ENCODE data around the gene AMBN.

AMBN gene

DNA sequence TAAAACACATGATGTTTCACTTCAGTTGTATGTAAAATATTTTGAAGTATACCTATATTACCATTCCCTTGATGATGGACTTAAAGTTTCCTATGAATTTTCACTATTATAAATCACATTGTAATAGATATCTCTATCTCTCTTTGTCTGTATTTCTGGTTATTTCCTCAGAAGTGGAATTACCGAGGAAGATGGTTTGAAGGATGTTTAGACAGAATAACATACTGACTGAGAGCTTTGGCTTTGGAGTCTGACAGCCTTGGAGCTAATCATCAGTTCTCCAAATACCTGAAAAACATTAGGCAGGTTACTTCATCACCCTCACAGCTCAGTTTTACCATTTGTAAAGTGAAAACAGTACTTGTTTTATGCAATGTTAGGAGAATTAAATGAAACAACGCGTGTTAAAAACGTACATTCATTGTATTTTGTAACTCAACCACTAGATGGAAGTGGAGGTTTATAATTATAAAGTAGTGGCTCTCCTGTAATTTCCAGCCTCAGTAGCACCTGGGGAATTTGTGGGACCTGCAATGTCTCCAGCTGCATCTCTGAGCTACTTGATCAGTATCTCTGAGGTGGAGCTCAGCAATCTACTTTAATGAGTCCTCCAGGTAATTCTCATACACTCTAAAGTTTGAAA is 59.9 kb downstream of the AMBN start:
- no peak for DNase-seq (ENCODE audit: low read depth in 1 of 2, low spot score in 1 of 2)
- H3K4me3 ChIP-seq (replicated peaks; ENCODE audit: insufficient read depth, low read length) = no peak overlapping the region
- H3K27me3 ChIP-seq (ENCODE audit: insufficient read depth, poor library complexity, severe bottlenecking) = no peaks in the 10 kb centered on the region
- H3K27ac ChIP-seq (replicated peaks) = no peak overlapping the region
- TF ChIP-seq, protein P1, sequence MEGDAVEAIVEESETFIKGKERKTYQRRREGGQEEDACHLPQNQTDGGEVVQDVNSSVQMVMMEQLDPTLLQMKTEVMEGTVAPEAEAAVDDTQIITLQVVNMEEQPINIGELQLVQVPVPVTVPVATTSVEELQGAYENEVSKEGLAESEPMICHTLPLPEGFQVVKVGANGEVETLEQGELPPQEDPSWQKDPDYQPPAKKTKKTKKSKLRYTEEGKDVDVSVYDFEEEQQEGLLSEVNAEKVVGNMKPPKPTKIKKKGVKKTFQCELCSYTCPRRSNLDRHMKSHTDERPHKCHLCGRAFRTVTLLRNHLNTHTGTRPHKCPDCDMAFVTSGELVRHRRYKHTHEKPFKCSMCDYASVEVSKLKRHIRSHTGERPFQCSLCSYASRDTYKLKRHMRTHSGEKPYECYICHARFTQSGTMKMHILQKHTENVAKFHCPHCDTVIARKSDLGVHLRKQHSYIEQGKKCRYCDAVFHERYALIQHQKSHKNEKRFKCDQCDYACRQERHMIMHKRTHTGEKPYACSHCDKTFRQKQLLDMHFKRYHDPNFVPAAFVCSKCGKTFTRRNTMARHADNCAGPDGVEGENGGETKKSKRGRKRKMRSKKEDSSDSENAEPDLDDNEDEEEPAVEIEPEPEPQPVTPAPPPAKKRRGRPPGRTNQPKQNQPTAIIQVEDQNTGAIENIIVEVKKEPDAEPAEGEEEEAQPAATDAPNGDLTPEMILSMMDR (IDR thresholded peaks at IDR 0.05; ENCODE audit: insufficient read depth, low read length) = no peak
- TF ChIP-seq GABPA (IDR thresholded peaks at IDR 0.05; ENCODE audit: low read depth) (no peak), SPI1 (IDR thresholded peaks at IDR 0.05; ENCODE audit: borderline replicate concordance, low read depth) (no peak), POLR2AphosphoS5 (IDR thresholded peaks at IDR 0.05; ENCODE audit: low read depth) (no peak)
- TF ChIP-seq, protein P2, sequence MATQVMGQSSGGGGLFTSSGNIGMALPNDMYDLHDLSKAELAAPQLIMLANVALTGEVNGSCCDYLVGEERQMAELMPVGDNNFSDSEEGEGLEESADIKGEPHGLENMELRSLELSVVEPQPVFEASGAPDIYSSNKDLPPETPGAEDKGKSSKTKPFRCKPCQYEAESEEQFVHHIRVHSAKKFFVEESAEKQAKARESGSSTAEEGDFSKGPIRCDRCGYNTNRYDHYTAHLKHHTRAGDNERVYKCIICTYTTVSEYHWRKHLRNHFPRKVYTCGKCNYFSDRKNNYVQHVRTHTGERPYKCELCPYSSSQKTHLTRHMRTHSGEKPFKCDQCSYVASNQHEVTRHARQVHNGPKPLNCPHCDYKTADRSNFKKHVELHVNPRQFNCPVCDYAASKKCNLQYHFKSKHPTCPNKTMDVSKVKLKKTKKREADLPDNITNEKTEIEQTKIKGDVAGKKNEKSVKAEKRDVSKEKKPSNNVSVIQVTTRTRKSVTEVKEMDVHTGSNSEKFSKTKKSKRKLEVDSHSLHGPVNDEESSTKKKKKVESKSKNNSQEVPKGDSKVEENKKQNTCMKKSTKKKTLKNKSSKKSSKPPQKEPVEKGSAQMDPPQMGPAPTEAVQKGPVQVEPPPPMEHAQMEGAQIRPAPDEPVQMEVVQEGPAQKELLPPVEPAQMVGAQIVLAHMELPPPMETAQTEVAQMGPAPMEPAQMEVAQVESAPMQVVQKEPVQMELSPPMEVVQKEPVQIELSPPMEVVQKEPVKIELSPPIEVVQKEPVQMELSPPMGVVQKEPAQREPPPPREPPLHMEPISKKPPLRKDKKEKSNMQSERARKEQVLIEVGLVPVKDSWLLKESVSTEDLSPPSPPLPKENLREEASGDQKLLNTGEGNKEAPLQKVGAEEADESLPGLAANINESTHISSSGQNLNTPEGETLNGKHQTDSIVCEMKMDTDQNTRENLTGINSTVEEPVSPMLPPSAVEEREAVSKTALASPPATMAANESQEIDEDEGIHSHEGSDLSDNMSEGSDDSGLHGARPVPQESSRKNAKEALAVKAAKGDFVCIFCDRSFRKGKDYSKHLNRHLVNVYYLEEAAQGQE (IDR thresholded peaks at IDR 0.05; ENCODE audit: insufficient replicate concordance, low read depth) = no peak

GRCh38 chr4:70654605-70655011 is 62.6 kb downstream of the AMBN start:
- no peak overlapping the region for H3K27ac ChIP-seq (replicated peaks)
- TF ChIP-seq, protein P2 (IDR thresholded peaks at IDR 0.05; ENCODE audit: insufficient replicate concordance, low read depth) = no peak
- TF ChIP-seq GABPA (IDR thresholded peaks at IDR 0.05; ENCODE audit: low read depth) (no peak), SPI1 (IDR thresholded peaks at IDR 0.05; ENCODE audit: borderline replicate concordance, low read depth) (no peak), POLR2AphosphoS5 (IDR thresholded peaks at IDR 0.05; ENCODE audit: low read depth) (no peak)
- TF ChIP-seq, protein P1 (IDR thresholded peaks at IDR 0.05; ENCODE audit: insufficient read depth, low read length) = no peak
- H3K4me3 ChIP-seq (replicated peaks; ENCODE audit: insufficient read depth, low read length) = no peak overlapping the region

More at GRCh38 chr4:70654605-70655011, 62.6 kb downstream of the AMBN start:
- no peak for DNase-seq (ENCODE audit: low read depth in 1 of 2, low spot score in 1 of 2)
- no peaks in the 10 kb centered on the region for H3K27me3 ChIP-seq (ENCODE audit: insufficient read depth, poor library complexity, severe bottlenecking)
